GM20000 (cell line): ENCODE measurements around the gene CTNND2.

Source experiments
- DNase-seq: peaks from one replicate; pipeline ENCODE4 v3.0.0; 2012; ENCODE audit warnings: low spot score
- TF ChIP-seq, protein P1 (sequence below): IDR thresholded peaks from 2 replicates; pipeline ENCODE4 v1.5.1; 2012; ENCODE audit warnings: mild to moderate bottlenecking, control low read depth; ENCODE audit errors: extremely low read depth, missing control alignments

The CTNND2 gene

GRCh38 chr5:11588803-11589202, 315.4 kb downstream of the CTNND2 start:
- TF ChIP-seq, protein P1, sequence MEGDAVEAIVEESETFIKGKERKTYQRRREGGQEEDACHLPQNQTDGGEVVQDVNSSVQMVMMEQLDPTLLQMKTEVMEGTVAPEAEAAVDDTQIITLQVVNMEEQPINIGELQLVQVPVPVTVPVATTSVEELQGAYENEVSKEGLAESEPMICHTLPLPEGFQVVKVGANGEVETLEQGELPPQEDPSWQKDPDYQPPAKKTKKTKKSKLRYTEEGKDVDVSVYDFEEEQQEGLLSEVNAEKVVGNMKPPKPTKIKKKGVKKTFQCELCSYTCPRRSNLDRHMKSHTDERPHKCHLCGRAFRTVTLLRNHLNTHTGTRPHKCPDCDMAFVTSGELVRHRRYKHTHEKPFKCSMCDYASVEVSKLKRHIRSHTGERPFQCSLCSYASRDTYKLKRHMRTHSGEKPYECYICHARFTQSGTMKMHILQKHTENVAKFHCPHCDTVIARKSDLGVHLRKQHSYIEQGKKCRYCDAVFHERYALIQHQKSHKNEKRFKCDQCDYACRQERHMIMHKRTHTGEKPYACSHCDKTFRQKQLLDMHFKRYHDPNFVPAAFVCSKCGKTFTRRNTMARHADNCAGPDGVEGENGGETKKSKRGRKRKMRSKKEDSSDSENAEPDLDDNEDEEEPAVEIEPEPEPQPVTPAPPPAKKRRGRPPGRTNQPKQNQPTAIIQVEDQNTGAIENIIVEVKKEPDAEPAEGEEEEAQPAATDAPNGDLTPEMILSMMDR, result no peak
- no peak for DNase-seq

GRCh38 chr5:11584017-11584416, 320.2 kb downstream of the CTNND2 start:
- TF ChIP-seq, protein P1, result no peak
- no peak for DNase-seq

GRCh38 chr5:11579351-11579750, 324.9 kb downstream of the CTNND2 start:
- no peak for DNase-seq
- TF ChIP-seq, protein P1, result no peak

DNA sequence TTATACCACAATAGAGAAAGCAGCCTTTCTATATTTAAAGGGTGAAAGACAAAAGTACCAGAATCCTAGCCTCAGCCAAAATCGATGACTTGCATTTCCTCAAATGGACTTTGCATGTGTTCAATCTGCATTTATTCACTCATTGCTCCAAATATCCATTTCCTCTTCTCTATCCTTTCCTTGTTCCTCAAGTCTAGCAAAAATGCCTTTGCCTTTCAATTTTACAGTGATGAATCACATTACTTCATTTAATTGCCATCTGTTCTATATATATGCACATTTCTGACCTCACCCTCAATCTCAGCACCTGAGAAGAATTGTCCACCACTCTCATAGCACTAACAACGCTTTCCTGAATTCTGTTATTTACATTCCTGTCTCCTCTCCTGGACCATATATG, 329.5 kb downstream of the CTNND2 start:
- DNase-seq, result no peak
- TF ChIP-seq, protein P1, result no peak

- DNase-seq, result no peak
- TF ChIP-seq, protein P1, result no peak
Measured at GRCh38 chr5:11573140-11573992, 330.9 kb downstream of the CTNND2 start.

DNA sequence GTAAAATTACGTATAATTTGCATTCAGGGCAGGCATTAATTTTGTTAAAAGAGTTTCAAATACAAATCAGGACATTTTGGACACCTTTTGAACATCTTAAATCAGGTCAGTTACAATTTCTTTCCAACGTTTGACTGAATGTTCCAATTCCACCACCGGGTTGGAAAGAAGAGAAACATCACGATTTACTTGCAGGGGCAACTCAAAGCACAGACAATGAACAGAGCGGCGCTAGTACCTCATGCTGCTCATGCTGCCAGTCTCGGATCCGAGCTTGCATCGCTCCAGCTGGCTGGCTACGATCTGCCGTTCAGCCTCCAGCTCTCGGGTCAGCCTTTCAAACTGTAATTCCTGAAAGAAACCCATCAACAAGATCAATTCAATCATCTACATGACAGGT, 339.5 kb downstream of the CTNND2 start:
- TF ChIP-seq, protein P1, result no peak
- no peak for DNase-seq

DNA sequence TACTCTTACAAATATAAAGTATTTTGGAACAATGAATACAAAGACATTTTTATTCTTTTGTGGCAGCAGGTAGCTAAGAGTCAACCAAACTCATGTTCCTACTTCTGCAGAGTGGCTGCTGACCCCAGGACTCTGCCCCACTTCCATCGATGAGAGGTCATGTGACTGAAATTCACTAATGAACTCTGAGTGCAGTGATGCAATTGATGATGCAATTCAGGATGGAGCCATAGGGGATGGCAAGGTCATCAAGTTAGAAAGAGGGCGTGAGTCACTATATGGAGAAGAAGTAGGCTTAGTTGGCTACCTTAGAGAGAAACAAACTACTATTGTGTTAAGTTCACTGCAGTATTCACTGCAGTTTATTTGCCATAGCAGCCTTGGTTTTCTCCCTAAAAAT, 340.4 kb downstream of the CTNND2 start:
- DNase-seq, result no peak
- TF ChIP-seq, protein P1, result no peak
